Thyroid gland (tissue), 4 donors: ENCODE data around the gene IPO5.

ENCODE experiments used
- CTCF ChIP-seq, 6 experiments: fragments of 200-600 bp in 3 of 6; fragments of 450-650 bp in 3 of 6; sonication (generic) in 3 of 6; IDR thresholded peaks; one replicate each; pipeline ENCODE4 v1.5.1; 2016 to 2019; ENCODE audit warnings: antibody characterized with exemption in 6 of 6, mild to moderate bottlenecking in 2 of 6, inconsistent platforms in 1 of 6, moderate library complexity in 1 of 6
- POLR2A ChIP-seq, 2 donors: fragments of 450-650 bp; IDR thresholded peaks; one replicate each; pipeline ENCODE4 v1.6.1; 2017; ENCODE audit warnings: antibody characterized with exemption in 2 of 2, mild to moderate bottlenecking in 2 of 2, moderate library complexity in 1 of 2

GRCh38 chr13:98007001-98007400 lies 53.5 kb downstream of the IPO5 start:
- TF ChIP-seq CTCF (IDR thresholded peaks at IDR 0.05) (no peak), POLR2A (IDR thresholded peaks at IDR 0.05) (no peak)
